ENCODE measurements around the gene DCUN1D4.

- TF ChIP-seq CTCF (IDR thresholded peaks at IDR 0.05; ENCODE audit: insufficient read depth, low read length, poor library complexity, severe bottlenecking) (no peak), EZH2phosphoT487 (conservative IDR thresholded peaks at IDR 0.05; ENCODE audit: low read length) (no peak)
Observed at GRCh38 chr4:51894059-51894645, 51.2 kb downstream of the DCUN1D4 start.

All from SU-DHL-6 (cell line).